CD14-positive monocyte (primary cell): ENCODE measurements around the gene MSI2. TPM values are rescaled to one million over a fixed set of nuclear protein-coding genes. Genes with fewer than 3 reads are reported as not detected.

Source experiments
- DNase-seq, 3 donors: peaks; one replicate each; pipeline ENCODE4 v3.0.0-alpha.2; 2011 to 2022
- H2AFZ ChIP-seq: 2 replicates; pipeline ENCODE4 v1.6.0; 2012; ENCODE audit warnings: mild to moderate bottlenecking, low read depth, low read length, inconsistent platforms; ENCODE audit not compliant: insufficient read depth, poor library complexity, severe bottlenecking
- H3K27ac ChIP-seq, 2 donors: 1 replicate in 1 of 2; 2 replicates in 1 of 2; pipeline ENCODE4 v1.5.1; 2012 to 2013; ENCODE audit warnings: low read length in 2 of 2, control low read depth in 1 of 2, inconsistent platforms in 1 of 2, low read depth in 1 of 2, mild to moderate bottlenecking in 1 of 2
- H3K27me3 ChIP-seq, 2 donors: one replicate each; pipeline versions ENCODE4 v1.6.0 to v1.6.1; 2011 to 2013; ENCODE audit warnings: low read length in 2 of 2; ENCODE audit not compliant: control insufficient read depth in 2 of 2, insufficient read depth in 2 of 2
- H3K36me3 ChIP-seq, 2 donors: replicated peaks in 1 of 2; 1 replicate in 1 of 2; 2 replicates in 1 of 2; pipeline versions ENCODE4 v1.5.1 to v1.6.1; 2012 to 2013; ENCODE audit warnings: low read length in 2 of 2, control low read depth in 1 of 2, inconsistent platforms in 1 of 2, mild to moderate bottlenecking in 1 of 2; ENCODE audit not compliant: insufficient read depth in 2 of 2, control insufficient read depth in 1 of 2
- H3K4me1 ChIP-seq, 2 donors: 1 replicate in 1 of 2; 2 replicates in 1 of 2; pipeline versions ENCODE4 v1.5.1 to v1.6.1; 2012 to 2013; ENCODE audit warnings: low read length in 2 of 2, control low read depth in 1 of 2, inconsistent platforms in 1 of 2, mild to moderate bottlenecking in 1 of 2, moderate library complexity in 1 of 2; ENCODE audit not compliant: insufficient read depth in 2 of 2, control insufficient read depth in 1 of 2
- H3K4me2 ChIP-seq: replicated peaks from 2 replicates; pipeline ENCODE3; 2012; ENCODE audit warnings: low read length, moderate library complexity, mild to moderate bottlenecking; ENCODE audit not compliant: poor library complexity, severe bottlenecking; ENCODE audit errors: extremely low read depth
- H3K4me3 ChIP-seq, 3 experiments: fragments of 200-600 bp in 1 of 3; sonication (generic) in 1 of 3; replicated peaks in 1 of 3; 1 replicate in 2 of 3; 2 replicates in 1 of 3; pipeline ENCODE4 v1.5.1; 2011 to 2013; ENCODE audit warnings: low read length in 3 of 3, mild to moderate bottlenecking in 3 of 3, control low read depth in 2 of 3, low read depth in 2 of 3, inconsistent platforms in 1 of 3, moderate library complexity in 1 of 3
- H3K79me2 ChIP-seq: 2 replicates; pipeline ENCODE4 v1.6.0; 2012; ENCODE audit warnings: mild to moderate bottlenecking, control low read depth, inconsistent platforms, low read length, moderate library complexity; ENCODE audit not compliant: insufficient read depth
- H3K9ac ChIP-seq: 2 replicates; pipeline ENCODE4 v1.6.0; 2017; ENCODE audit warnings: low read length, mild to moderate bottlenecking; ENCODE audit not compliant: insufficient read depth, poor library complexity, severe bottlenecking
- H3K9me3 ChIP-seq, 2 donors: replicated peaks in 1 of 2; 1 replicate in 1 of 2; 2 replicates in 1 of 2; pipeline versions ENCODE4 v1.5.1 to v1.6.1; 2012 to 2013; ENCODE audit warnings: low read length in 2 of 2, control low read depth in 1 of 2; ENCODE audit not compliant: control insufficient read depth in 1 of 2, insufficient read depth in 1 of 2
- H4K20me1 ChIP-seq: 2 replicates; pipeline ENCODE4 v1.6.0; 2012; ENCODE audit warnings: mild to moderate bottlenecking, low read length, control low read depth, moderate library complexity; ENCODE audit not compliant: insufficient read depth
- H3K27ac Mint-ChIP-seq, 7 donors: one replicate each; pipeline ENCODE4 v1.8.0; 2020; ENCODE audit warnings: mild to moderate bottlenecking in 7 of 7, mixed read lengths in 7 of 7, moderate library complexity in 6 of 7, inconsistent platforms in 2 of 7
- H3K27me3 Mint-ChIP-seq, 3 donors: one replicate each; pipeline ENCODE4 v1.8.0; 2021 to 2022; ENCODE audit warnings: low read depth in 3 of 3, mild to moderate bottlenecking in 3 of 3, mixed read lengths in 3 of 3, moderate library complexity in 3 of 3, inconsistent platforms in 1 of 3
- H3K36me3 Mint-ChIP-seq, 2 donors: one replicate each; pipeline ENCODE4 v1.8.0; 2020; ENCODE audit warnings: mixed read lengths in 2 of 2, inconsistent platforms in 1 of 2, mild to moderate bottlenecking in 1 of 2
- H3K4me1 Mint-ChIP-seq: one replicate; pipeline ENCODE4 v1.8.0; 2020; ENCODE audit warnings: mild to moderate bottlenecking, mixed read lengths
- H3K4me3 Mint-ChIP-seq, 2 donors: one replicate each; pipeline ENCODE4 v1.8.0; 2020; ENCODE audit warnings: mild to moderate bottlenecking in 2 of 2, mixed read lengths in 2 of 2, moderate library complexity in 1 of 2
- H3K9me3 Mint-ChIP-seq, 7 donors: one replicate each; pipeline ENCODE4 v1.8.0; 2020 to 2022; ENCODE audit warnings: mixed read lengths in 7 of 7, mild to moderate bottlenecking in 6 of 7, moderate library complexity in 6 of 7, inconsistent platforms in 2 of 7
- CTCF ChIP-seq: fragments of 200-600 bp; IDR thresholded peaks from one replicate; pipeline ENCODE4 v1.8.0; 2022; ENCODE audit warnings: antibody characterized with exemption, mild to moderate bottlenecking
- WGBS: methylation state at CpG from one replicate; pipeline ENCODE4 v1.1.5; 2013; ENCODE audit warnings: missing lambda C conversion rate; ENCODE audit not compliant: insufficient coverage; 5-methylcytosine and 5-hydroxymethylcytosine counted together
- intact Hi-C, 2 donors: fragments of 100-400 bp; cut with micrococcal nuclease; formaldehyde crosslinking; loops; one replicate each; pipeline versions ENCODE4 v1.15.0 to v1.15.1; 2023
- polyA plus RNA-seq, 3 donors: library from polyadenylated mRNA; depleted of rRNA in 1 of 3; unstranded in 2 of 3; stranded (reverse) in 1 of 3; fragments of 300-500 nt in 2 of 3; fragments of >200 nt in 1 of 3; fragmentation: Illumina TruSeq in 2 of 3; gene quantifications; 1 replicate in 2 of 3; 2 replicates in 1 of 3; pipeline ENCODE4 v1.2.3, GENCODE V29; 2012 to 2021

MSI2 gene
- polyA plus RNA-seq, 3 donors, result 0.20 to 6.6 (median 0.37) TPM

- peaks cover 0 to 3% (median 0%) of the 10 kb centered on the region in 7 donors for H3K9me3 Mint-ChIP-seq
- 50% methylated on average over 2 of the region's 7 CpGs for WGBS
- Histone ChIP-seq H3K27ac (no peak overlapping the region), H4K20me1 (no peaks in the 10 kb centered on the region), H3K4me3 (no peak overlapping the region), H3K4me2 (no peak overlapping the region), H3K4me1 (peaks cover 0 to 2% of the 10 kb centered on the region in 2 donors), H3K79me2 (no peaks in the 10 kb centered on the region), H3K9me3 (no peaks in the 10 kb centered on the region), H3K9ac (no peak overlapping the region), H3K27me3 (no peaks in the 10 kb centered on the region), H2AFZ (no peak overlapping the region), H3K36me3 (no peaks in the 10 kb centered on the region)
- no peak for DNase-seq
- no peak overlapping the region for H3K27ac Mint-ChIP-seq
- H3K4me1 Mint-ChIP-seq, result peaks cover 8% of the 10 kb centered on the region
- H3K36me3 Mint-ChIP-seq, result peaks cover 0 to 3% of the 10 kb centered on the region in 2 donors
- intact Hi-C loops, result no loop called here
- H3K4me3 Mint-ChIP-seq, result no peak overlapping the region
- no peak for TF ChIP-seq CTCF
- peaks cover 0 to 1% (median 0%) of the 10 kb centered on the region in 3 donors for H3K27me3 Mint-ChIP-seq
Measured at GRCh38 chr17:57417956-57418355, 161.6 kb downstream of the MSI2 start.

GRCh38 chr17:57418463-57419246 is 162.3 kb downstream of the MSI2 start:
- DNase-seq, result no peak
- Histone ChIP-seq H3K36me3 (no peaks in the 10 kb centered on the region), H3K4me3 (no peak overlapping the region), H4K20me1 (no peaks in the 10 kb centered on the region), H3K27ac (no peak overlapping the region), H2AFZ (no peak overlapping the region), H3K4me2 (no peak overlapping the region), H3K79me2 (no peaks in the 10 kb centered on the region), H3K27me3 (no peaks in the 10 kb centered on the region), H3K9ac (no peak overlapping the region), H3K4me1 (peaks cover 0 to 7% of the 10 kb centered on the region in 2 donors), H3K9me3 (no peaks in the 10 kb centered on the region)
- intact Hi-C loops, result no loop called here
- WGBS, result 10% methylated on average over 1 of the region's 7 CpGs
- no peak for TF ChIP-seq CTCF
- Mint-ChIP-seq H3K9me3 (peaks cover 0 to 3% (median 0%) of the 10 kb centered on the region in 7 donors), H3K27ac (no peak overlapping the region), H3K4me3 (no peak overlapping the region), H3K4me1 (peaks cover 13% of the 10 kb centered on the region), H3K36me3 (peaks cover 2 to 3% of the 10 kb centered on the region in 2 donors), H3K27me3 (peaks cover 0 to 1% (median 0%) of the 10 kb centered on the region in 3 donors)
